Endothelial cell of umbilical vein (primary cell): ENCODE measurements around the gene TBC1D8. TPM values are rescaled to one million over a fixed set of nuclear protein-coding genes. Genes with fewer than 3 reads are reported as not detected.

Source experiments
- BruUV-seq: library from RNA; stranded (reverse); fragments of 400-500 nt; replicated peaks from 2 replicates; lab custom pipeline; 2021; lab: Mats Ljungman, UMichigan
- CTCF ChIA-PET: fragments of 300-600, 350-600 bp; sonication (Branson Sonifier 250); formaldehyde crosslinking; loops from one replicate; lab custom pipeline; 2021; ENCODE audit warnings: antibody characterized with exemption, inconsistent platforms; lab: Charles Lee
- POLR2A ChIA-PET: fragments of 300-600, 350-600 bp; sonication (Branson Sonifier 250); formaldehyde crosslinking; loops from one replicate; lab custom pipeline; 2021; ENCODE audit warnings: antibody characterized with exemption, inconsistent platforms; lab: Charles Lee
- DNase-seq: peaks from one replicate; pipeline ENCODE4 v3.0.0-alpha.2; 2011; ENCODE audit warnings: low read depth, low spot score
- FAIRE-seq: peaks from 2 replicates; lab custom pipeline; 2011; peaks lifted over from hg19 to GRCh38; lab: Jason Lieb, UNC
- H2AFZ ChIP-seq: 2 replicates; pipeline ENCODE4 v1.6.0; 2012; ENCODE audit warnings: low read depth, low read length, control low read depth, inconsistent platforms
- H3K27ac ChIP-seq: 2 replicates; pipeline ENCODE4 v1.5.1; 2011; ENCODE audit warnings: low read depth, mild to moderate bottlenecking, control low read depth, low read length, moderate library complexity; ENCODE audit not compliant: insufficient read depth
- H3K27me3 ChIP-seq, 2 experiments: 2 replicates each; pipeline versions ENCODE4 v1.6.0 to v1.6.1; 2011; ENCODE audit warnings: low read length in 2 of 2, mixed read lengths in 1 of 2; ENCODE audit not compliant: control insufficient read depth in 2 of 2, insufficient read depth in 2 of 2
- H3K36me3 ChIP-seq, 2 experiments: 2 replicates in 1 of 2; 3 replicates in 1 of 2; pipeline ENCODE4 v1.5.1; 2011; ENCODE audit warnings: low read length in 2 of 2, mild to moderate bottlenecking in 1 of 2, moderate library complexity in 1 of 2; ENCODE audit not compliant: control insufficient read depth in 2 of 2, insufficient read depth in 2 of 2; ENCODE audit errors: extremely low read depth in 1 of 2
- H3K4me1 ChIP-seq: 3 replicates; pipeline ENCODE4 v1.5.1; 2011; ENCODE audit warnings: mild to moderate bottlenecking, low read length; ENCODE audit not compliant: control insufficient read depth, insufficient read depth; ENCODE audit errors: extremely low read depth
- H3K4me2 ChIP-seq: 2 replicates; pipeline ENCODE4 v1.6.1; 2011; ENCODE audit warnings: low read length, control low read depth, mixed read lengths; ENCODE audit not compliant: insufficient read depth
- H3K4me3 ChIP-seq, 3 experiments: fragments of 200-600 bp in 1 of 3; sonication (generic), shearing (Covaris generic) in 1 of 3; replicated peaks in 1 of 3; 2 replicates each; pipeline ENCODE4 v1.5.1; 2011 to 2016; ENCODE audit warnings: control low read depth in 3 of 3, low read length in 3 of 3, mild to moderate bottlenecking in 2 of 3, inconsistent platforms in 1 of 3, low read depth in 1 of 3, moderate library complexity in 1 of 3; ENCODE audit not compliant: insufficient read depth in 1 of 3
- H3K79me2 ChIP-seq: 2 replicates; pipeline ENCODE4 v1.6.0; 2012; ENCODE audit warnings: low read length, inconsistent platforms; ENCODE audit not compliant: control insufficient read depth, insufficient read depth
- H3K9ac ChIP-seq: replicated peaks from 2 replicates; pipeline ENCODE3; 2011; ENCODE audit warnings: low read length, control low read depth; ENCODE audit not compliant: insufficient read depth; ENCODE audit errors: extremely low read depth
- H3K9me1 ChIP-seq: replicated peaks from 3 replicates; pipeline ENCODE4 v1.6.0; 2011; ENCODE audit warnings: mild to moderate bottlenecking, low read length; ENCODE audit not compliant: control insufficient read depth, insufficient read depth; ENCODE audit errors: extremely low read depth
- H3K9me3 ChIP-seq: replicated peaks from 2 replicates; pipeline ENCODE4 v1.5.1; 2012; ENCODE audit warnings: low read length, inconsistent platforms; ENCODE audit not compliant: control insufficient read depth, insufficient read depth
- H4K20me1 ChIP-seq: replicated peaks from 2 replicates; pipeline ENCODE3; 2011; ENCODE audit warnings: mild to moderate bottlenecking, low read length; ENCODE audit not compliant: control insufficient read depth, insufficient read depth; ENCODE audit errors: extremely low read depth
- EZH2 ChIP-seq: IDR thresholded peaks from 2 replicates; pipeline ENCODE4 v1.6.1; 2012; ENCODE audit warnings: borderline replicate concordance, low read depth, mild to moderate bottlenecking, moderate library complexity, low read length, inconsistent platforms; ENCODE audit not compliant: severe bottlenecking
- FOS ChIP-seq: IDR thresholded peaks from 2 replicates; pipeline ENCODE4 v1.6.1; 2011; ENCODE audit warnings: mild to moderate bottlenecking, low read length, moderate library complexity, borderline replicate concordance; ENCODE audit not compliant: insufficient read depth
- GATA2 ChIP-seq: IDR thresholded peaks from 2 replicates; pipeline ENCODE4 v1.7.0; 2011; ENCODE audit warnings: low read depth, mild to moderate bottlenecking, moderate library complexity, mixed read lengths, low read length; ENCODE audit not compliant: insufficient read length, insufficient read depth
- JUN ChIP-seq: IDR thresholded peaks from 2 replicates; pipeline ENCODE4 v1.6.1; 2011; ENCODE audit warnings: borderline replicate concordance, low read depth; ENCODE audit not compliant: insufficient read length, insufficient read depth
- MYC ChIP-seq: IDR thresholded peaks from one replicate; pipeline ENCODE4 v1.6.1; 2011; ENCODE audit warnings: mild to moderate bottlenecking, low read depth, low read length
- POLR2A ChIP-seq: IDR thresholded peaks from 2 replicates; pipeline ENCODE4 v1.6.1; 2012; ENCODE audit warnings: low read depth, mild to moderate bottlenecking, control low read depth, low read length
- POLR2AphosphoS5 ChIP-seq: IDR thresholded peaks from 2 replicates; pipeline ENCODE4 v1.6.1; 2012; ENCODE audit warnings: low read depth, mild to moderate bottlenecking, control low read depth, low read length, moderate library complexity; ENCODE audit not compliant: insufficient read depth
- dilution Hi-C: fragments of 300-500 bp; cut with MboI; formaldehyde crosslinking; loops from one replicate; pipeline ENCODE4 v1.15.0; 2019; ENCODE audit warnings: low sequenced_read_pairs; ENCODE audit not compliant: extremely low pct_ligation_motif_present
- intact Hi-C: fragments of 100-400 bp; cut with micrococcal nuclease; formaldehyde crosslinking; loops from one replicate; pipeline ENCODE4 v1.10.0; 2022
- polyA plus RNA-seq, 4 experiments: library from polyadenylated mRNA; depleted of rRNA in 3 of 4; stranded (reverse) in 3 of 4; unstranded in 1 of 4; fragments of >200 nt; gene quantifications; 2 replicates each; pipeline versions ENCODE4 v1.2.1 to v1.2.3, GENCODE V29; 2011 to 2012; ENCODE audit warnings: missing spikeins in 1 of 4
- total RNA-seq: library from RNA; stranded (reverse); gene quantifications from 2 replicates; pipeline ENCODE4 v1.2.3, GENCODE V29; 2021
- TF ChIP-seq, protein P1 (sequence below): IDR thresholded peaks from 2 replicates; pipeline ENCODE4 v1.6.1; 2011; ENCODE audit not compliant: insufficient read depth, insufficient read length
- TF ChIP-seq, protein P2 (sequence below), 2 donors: IDR thresholded peaks; 1 replicate in 1 of 2; 2 replicates in 1 of 2; pipeline ENCODE4 v1.5.1; 2011; ENCODE audit warnings: low read length in 2 of 2, mild to moderate bottlenecking in 2 of 2, moderate library complexity in 2 of 2, control low read depth in 1 of 2, inconsistent platforms in 1 of 2, low read depth in 1 of 2; ENCODE audit not compliant: insufficient read depth in 1 of 2; ENCODE audit errors: extremely low read depth in 1 of 2

Gene TBC1D8
- total and polyA plus RNA-seq, 2 donors (not counting 3 experiments of a cell fraction or from before 2014, with no cell fraction given), result 28.5 to 32.1 TPM

DNA sequence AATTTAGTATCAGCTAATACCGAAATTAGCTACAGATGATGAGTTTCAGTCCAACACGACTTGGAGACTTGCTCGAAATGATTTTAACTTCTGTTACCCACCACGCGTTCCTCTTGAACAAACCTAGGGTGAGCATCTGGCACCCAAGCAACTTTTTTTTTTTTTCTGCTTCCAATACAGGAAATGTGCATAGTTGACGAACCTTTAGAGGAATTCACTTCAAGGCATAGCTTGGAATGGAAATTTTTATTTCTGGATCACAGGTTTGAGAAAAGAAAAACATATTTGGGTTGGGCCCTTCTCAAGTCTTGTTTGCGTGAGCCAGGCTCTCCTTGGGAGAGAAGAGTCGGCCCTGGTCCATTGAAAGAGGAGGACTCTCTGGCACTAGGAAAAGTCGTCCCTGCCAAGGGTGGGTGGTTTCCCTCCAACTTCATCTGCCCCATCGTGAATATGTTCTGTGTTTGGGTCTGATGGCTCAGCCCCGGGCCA is 186.5 kb downstream of the TBC1D8 start:
- Histone ChIP-seq H3K4me2 (no peak overlapping the region), H3K27ac (no peak overlapping the region), H3K9me3 (no peaks in the 10 kb centered on the region), H3K27me3 (no peaks in the 10 kb centered on the region), H2AFZ (no peak overlapping the region), H3K4me3 (no peak overlapping the region), H3K9ac (no peak overlapping the region), H3K9me1 (no peaks in the 10 kb centered on the region), H3K79me2 (no peaks in the 10 kb centered on the region), H4K20me1 (no peaks in the 10 kb centered on the region), H3K36me3 (peaks cover 3 to 17% of the 10 kb centered on the region in 2 experiments), H3K4me1 (peaks cover 4% of the 10 kb centered on the region)
- FAIRE-seq (no peak), DNase-seq (no peak)
- intact Hi-C loops, result no loop called here
- dilution Hi-C loops, result no loop called here
- ChIA-PET POLR2A (interaction anchor here (0.7 kb wide), 2 partner anchors 236 to 244 kb away, joined by 4 to 5 read pairs; no protein-coding TSS in a partner anchor), CTCF (no interaction called here)
- no TSS peak for BruUV-seq
- TF ChIP-seq JUN (no peak), POLR2A (no peak), POLR2AphosphoS5 (no peak), FOS (no peak)
- TF ChIP-seq, protein P1, sequence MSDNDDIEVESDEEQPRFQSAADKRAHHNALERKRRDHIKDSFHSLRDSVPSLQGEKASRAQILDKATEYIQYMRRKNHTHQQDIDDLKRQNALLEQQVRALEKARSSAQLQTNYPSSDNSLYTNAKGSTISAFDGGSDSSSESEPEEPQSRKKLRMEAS, result no peak

DNA sequence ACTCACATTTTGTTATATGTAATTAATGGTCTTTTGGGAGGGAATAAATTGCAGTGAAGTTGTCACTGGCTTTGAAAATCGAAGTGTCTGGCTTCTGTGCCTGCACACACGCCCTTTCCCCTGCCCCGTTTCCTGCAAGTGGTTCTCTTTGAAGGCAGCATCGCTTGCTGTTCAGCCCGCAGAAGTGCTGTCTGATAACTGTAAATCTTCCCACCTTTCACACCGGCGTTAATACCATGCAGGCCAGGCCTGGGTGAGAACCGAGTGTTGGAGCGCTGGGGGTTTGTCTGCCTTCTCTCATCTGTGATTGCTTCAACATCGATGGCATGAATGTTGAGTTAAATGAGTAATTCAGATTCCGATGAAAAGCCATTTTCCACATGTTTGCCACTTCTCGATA is 187.0 kb downstream of the TBC1D8 start:
- BruUV-seq, result no TSS peak
- FAIRE-seq, result no peak
- POLR2A ChIA-PET, result interaction anchor here (0.7 kb wide), 1 partner anchor 236 kb away, joined by 5 read pairs; no protein-coding TSS in a partner anchor
- no peak overlapping the region for H3K27ac ChIP-seq
- dilution Hi-C loops, result no loop called here
- no peaks in the 10 kb centered on the region for H3K79me2 ChIP-seq
- no peaks in the 10 kb centered on the region for H3K27me3 ChIP-seq
- intact Hi-C loops, result no loop called here
- no peak overlapping the region for H3K9ac ChIP-seq
- peaks cover 3 to 13% of the 10 kb centered on the region in 2 experiments for H3K36me3 ChIP-seq
- CTCF ChIA-PET, result no interaction called here
- no peak overlapping the region for H2AFZ ChIP-seq
- no peaks in the 10 kb centered on the region for H4K20me1 ChIP-seq
- no peak for DNase-seq
- H3K9me1 ChIP-seq, result no peaks in the 10 kb centered on the region
- no peak overlapping the region for H3K4me3 ChIP-seq
- H3K4me1 ChIP-seq, result peaks cover 9% of the 10 kb centered on the region
- H3K9me3 ChIP-seq, result no peaks in the 10 kb centered on the region
- TF ChIP-seq FOS, result no peak
- no peak for TF ChIP-seq EZH2
- TF ChIP-seq POLR2A, result no peak
- TF ChIP-seq MYC, result no peak
- TF ChIP-seq JUN, result no peak
- no peak for TF ChIP-seq POLR2AphosphoS5
- TF ChIP-seq, protein P2, sequence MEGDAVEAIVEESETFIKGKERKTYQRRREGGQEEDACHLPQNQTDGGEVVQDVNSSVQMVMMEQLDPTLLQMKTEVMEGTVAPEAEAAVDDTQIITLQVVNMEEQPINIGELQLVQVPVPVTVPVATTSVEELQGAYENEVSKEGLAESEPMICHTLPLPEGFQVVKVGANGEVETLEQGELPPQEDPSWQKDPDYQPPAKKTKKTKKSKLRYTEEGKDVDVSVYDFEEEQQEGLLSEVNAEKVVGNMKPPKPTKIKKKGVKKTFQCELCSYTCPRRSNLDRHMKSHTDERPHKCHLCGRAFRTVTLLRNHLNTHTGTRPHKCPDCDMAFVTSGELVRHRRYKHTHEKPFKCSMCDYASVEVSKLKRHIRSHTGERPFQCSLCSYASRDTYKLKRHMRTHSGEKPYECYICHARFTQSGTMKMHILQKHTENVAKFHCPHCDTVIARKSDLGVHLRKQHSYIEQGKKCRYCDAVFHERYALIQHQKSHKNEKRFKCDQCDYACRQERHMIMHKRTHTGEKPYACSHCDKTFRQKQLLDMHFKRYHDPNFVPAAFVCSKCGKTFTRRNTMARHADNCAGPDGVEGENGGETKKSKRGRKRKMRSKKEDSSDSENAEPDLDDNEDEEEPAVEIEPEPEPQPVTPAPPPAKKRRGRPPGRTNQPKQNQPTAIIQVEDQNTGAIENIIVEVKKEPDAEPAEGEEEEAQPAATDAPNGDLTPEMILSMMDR (IDR thresholded peaks at IDR 0.05; ENCODE audit: extremely low read depth in 1 of 2, insufficient read depth in 1 of 2, low read depth in 1 of 2, low read length in 2 of 2), result no peak
- TF ChIP-seq, protein P1, result no peak
- no peak for TF ChIP-seq GATA2
- H3K4me2 ChIP-seq, result no peak overlapping the region
